Breast epithelium (tissue), 3 donors: Measurements from ENCODE around the gene FN3K.

Experiments used
- CTCF ChIP-seq, 3 donors: fragments of 450-650 bp; IDR thresholded peaks; one replicate each; pipeline ENCODE4 v1.5.1; 2016 to 2017; ENCODE audit warnings: antibody characterized with exemption in 3 of 3, mild to moderate bottlenecking in 3 of 3, moderate library complexity in 3 of 3
- POLR2A ChIP-seq: fragments of 450-650 bp; IDR thresholded peaks from one replicate; pipeline ENCODE4 v1.6.1; 2016; ENCODE audit warnings: antibody characterized with exemption, mild to moderate bottlenecking, moderate library complexity
- POLR2AphosphoS5 ChIP-seq, 3 donors: sonication (generic); formaldehyde crosslinking; IDR thresholded peaks; one replicate each; pipeline ENCODE4 v1.6.1; 2017; ENCODE audit warnings: antibody characterized with exemption in 3 of 3

- TF ChIP-seq POLR2A (no peak), CTCF (IDR thresholded peaks at IDR 0.05) (no peak), POLR2AphosphoS5 (IDR thresholded peaks at IDR 0.05) (no peak)
These were observed 33.0 kb upstream of the FN3K start for GRCh38 chr17:82702231-82702927.
